ENCODE data around the gene AQP12B. TPM values are rescaled to one million over a fixed set of nuclear protein-coding genes. Genes with fewer than 3 reads are reported as not detected.
A peak's percentile ranks its signal among the peaks of the same experiment; 100 is the strongest.
"Not testable (repeated sequence)": the region's sequence is repeated elsewhere in the genome, so short reads cannot be mapped to it uniquely, and the experiment has no call there.

The AQP12B gene
- total and polyA plus RNA-seq, 9 of the 15 experiments (the other 6 are each of a cell fraction or from before 2014, with no cell fraction given), result not detected

- Histone ChIP-seq H3K79me2 (ENCODE audit: control insufficient read depth, insufficient read depth, low read length) (no peaks in the 10 kb centered on the region), H3K4me1 (replicated peaks in 1 of 2; ENCODE audit: control insufficient read depth in 2 of 2, insufficient read depth in 2 of 2, low read length in 2 of 2) (no peaks in the 10 kb centered on the region), H2AFZ (ENCODE audit: low read depth, low read length) (no peak overlapping the region), H3K4me2 (ENCODE audit: insufficient read depth, low read length) (no peak overlapping the region), H3K4me3 (no peak overlapping the region), H3K9me1 (ENCODE audit: control insufficient read depth, insufficient read depth, low read length) (no peaks in the 10 kb centered on the region), H3K9ac (ENCODE audit: insufficient read depth in 1 of 2, low read depth in 2 of 2, low read length in 2 of 2) (no peak overlapping the region), H3K36me3 (ENCODE audit: control insufficient read depth, insufficient read depth, low read length) (no peaks in the 10 kb centered on the region), H3K27me3 (ENCODE audit: control insufficient read depth in 2 of 2, insufficient read depth in 2 of 2, low read length in 2 of 2) (peaks cover 0 to 33% of the 10 kb centered on the region in 2 experiments; a peak in 3 of 5 replicates), H3K27ac (ENCODE audit: extremely low read depth, low read depth, low read length) (no peak overlapping the region), H3K9me3 (replicated peaks; ENCODE audit: control insufficient read depth, insufficient read depth, low read depth, low read length) (no peaks in the 10 kb centered on the region), H4K20me1 (replicated peaks; ENCODE audit: control insufficient read depth, insufficient read depth, low read length) (no peaks in the 10 kb centered on the region; the same call in 1 of the 2 replicates)
- intact Hi-C loops (cut with micrococcal nuclease) (no loop called here), in situ Hi-C loops (cut with MboI) (no loop called here)
- FAIRE-seq (no peak), ATAC-seq (peak; percentile 62), DNase-seq (ENCODE audit: extremely low read depth in 1 of 4, low spot score in 3 of 4) (peak; percentile 7 to 31 (median 24))
- ChIA-PET POLR2A (no interaction called here), CTCF (ENCODE audit: low intra/inter-chr PET ratio) (no interaction called here)
- WGBS (ENCODE audit: insufficient coverage, low coverage, missing lambda C conversion rate), result 0% methylated on average over 8 of the region's 10 CpGs
- no peak for TF ChIP-seq MXD1 (CRISPR knock-in tag; IDR thresholded peaks at IDR 0.05; ENCODE audit: borderline replicate concordance, poor library complexity, severe bottlenecking)
- no TSS peak for BruUV-seq (replicated peaks)
Measured at GRCh38 chr2:240685771-240686371, 3.2 kb upstream of the AQP12B start.

- H3K27ac ChIP-seq (ENCODE audit: extremely low read depth, low read depth, low read length); CTCF ChIA-PET (ENCODE audit: low intra/inter-chr PET ratio): not testable (repeated sequence)
Measured at GRCh38 chr2:240683980-240684728, 1.5 kb upstream of the AQP12B start.

GRCh38 chr2:240683329-240683979 is 769 bp upstream of the AQP12B start:
- H3K4me2 ChIP-seq (ENCODE audit: insufficient read depth, low read length); H3K9me3 ChIP-seq (replicated peaks; ENCODE audit: control insufficient read depth, insufficient read depth, low read depth, low read length); H2AFZ ChIP-seq (ENCODE audit: low read depth, low read length); CTCF ChIA-PET (ENCODE audit: low intra/inter-chr PET ratio); H3K4me1 ChIP-seq (replicated peaks in 1 of 2; ENCODE audit: control insufficient read depth in 2 of 2, insufficient read depth in 2 of 2, low read length in 2 of 2); BruUV-seq (replicated peaks); H3K27ac ChIP-seq (ENCODE audit: extremely low read depth, low read depth, low read length); H4K20me1 ChIP-seq (replicated peaks; ENCODE audit: control insufficient read depth, insufficient read depth, low read length); H3K9me1 ChIP-seq (ENCODE audit: control insufficient read depth, insufficient read depth, low read length); H3K79me2 ChIP-seq (ENCODE audit: control insufficient read depth, insufficient read depth, low read length); H3K36me3 ChIP-seq (ENCODE audit: control insufficient read depth, insufficient read depth, low read length); H3K4me3 ChIP-seq; POLR2A ChIA-PET; ATAC-seq; in situ Hi-C loops (cut with MboI); intact Hi-C loops (cut with micrococcal nuclease); FAIRE-seq; DNase-seq (ENCODE audit: extremely low read depth in 1 of 4, low spot score in 3 of 4); H3K9ac ChIP-seq (ENCODE audit: insufficient read depth in 1 of 2, low read depth in 2 of 2, low read length in 2 of 2): not testable (repeated sequence)
- 0% methylated on average over 2 of the region's 15 CpGs for WGBS (ENCODE audit: insufficient coverage, low coverage, missing lambda C conversion rate)
- peaks cover 0 to 30% of the 10 kb centered on the region in 2 experiments; a peak in 3 of 5 replicates for H3K27me3 ChIP-seq (ENCODE audit: control insufficient read depth in 2 of 2, insufficient read depth in 2 of 2, low read length in 2 of 2)

More at GRCh38 chr2:240683980-240684728, 1.5 kb upstream of the AQP12B start:
- DNase-seq (ENCODE audit: extremely low read depth in 1 of 4, low spot score in 3 of 4); POLR2A ChIA-PET; BruUV-seq (replicated peaks); H3K36me3 ChIP-seq (ENCODE audit: control insufficient read depth, insufficient read depth, low read length); H3K4me2 ChIP-seq (ENCODE audit: insufficient read depth, low read length); in situ Hi-C loops (cut with MboI); H3K79me2 ChIP-seq (ENCODE audit: control insufficient read depth, insufficient read depth, low read length); intact Hi-C loops (cut with micrococcal nuclease); H3K9ac ChIP-seq (ENCODE audit: insufficient read depth in 1 of 2, low read depth in 2 of 2, low read length in 2 of 2); H2AFZ ChIP-seq (ENCODE audit: low read depth, low read length); H3K9me1 ChIP-seq (ENCODE audit: control insufficient read depth, insufficient read depth, low read length); H3K4me3 ChIP-seq; ATAC-seq; H3K9me3 ChIP-seq (replicated peaks; ENCODE audit: control insufficient read depth, insufficient read depth, low read depth, low read length); H3K4me1 ChIP-seq (replicated peaks in 1 of 2; ENCODE audit: control insufficient read depth in 2 of 2, insufficient read depth in 2 of 2, low read length in 2 of 2); FAIRE-seq; H4K20me1 ChIP-seq (replicated peaks; ENCODE audit: control insufficient read depth, insufficient read depth, low read length): not testable (repeated sequence)
- 0% methylated on average over 9 of the region's 15 CpGs for WGBS (ENCODE audit: insufficient coverage, low coverage, missing lambda C conversion rate)
- H3K27me3 ChIP-seq (ENCODE audit: control insufficient read depth in 2 of 2, insufficient read depth in 2 of 2, low read length in 2 of 2), result peaks cover 0 to 33% of the 10 kb centered on the region in 2 experiments; a peak in 3 of 5 replicates
